ENCODE measurements around the gene OTOGL. TPM values are rescaled to one million over a fixed set of nuclear protein-coding genes. Genes with fewer than 3 reads are reported as not detected.
A peak's percentile ranks its signal among the peaks of the same experiment; 100 is the strongest.
"Not testable (repeated sequence)": the region's sequence is repeated elsewhere in the genome, so short reads cannot be mapped to it uniquely, and the experiment has no call there.

Gene OTOGL, protein sequence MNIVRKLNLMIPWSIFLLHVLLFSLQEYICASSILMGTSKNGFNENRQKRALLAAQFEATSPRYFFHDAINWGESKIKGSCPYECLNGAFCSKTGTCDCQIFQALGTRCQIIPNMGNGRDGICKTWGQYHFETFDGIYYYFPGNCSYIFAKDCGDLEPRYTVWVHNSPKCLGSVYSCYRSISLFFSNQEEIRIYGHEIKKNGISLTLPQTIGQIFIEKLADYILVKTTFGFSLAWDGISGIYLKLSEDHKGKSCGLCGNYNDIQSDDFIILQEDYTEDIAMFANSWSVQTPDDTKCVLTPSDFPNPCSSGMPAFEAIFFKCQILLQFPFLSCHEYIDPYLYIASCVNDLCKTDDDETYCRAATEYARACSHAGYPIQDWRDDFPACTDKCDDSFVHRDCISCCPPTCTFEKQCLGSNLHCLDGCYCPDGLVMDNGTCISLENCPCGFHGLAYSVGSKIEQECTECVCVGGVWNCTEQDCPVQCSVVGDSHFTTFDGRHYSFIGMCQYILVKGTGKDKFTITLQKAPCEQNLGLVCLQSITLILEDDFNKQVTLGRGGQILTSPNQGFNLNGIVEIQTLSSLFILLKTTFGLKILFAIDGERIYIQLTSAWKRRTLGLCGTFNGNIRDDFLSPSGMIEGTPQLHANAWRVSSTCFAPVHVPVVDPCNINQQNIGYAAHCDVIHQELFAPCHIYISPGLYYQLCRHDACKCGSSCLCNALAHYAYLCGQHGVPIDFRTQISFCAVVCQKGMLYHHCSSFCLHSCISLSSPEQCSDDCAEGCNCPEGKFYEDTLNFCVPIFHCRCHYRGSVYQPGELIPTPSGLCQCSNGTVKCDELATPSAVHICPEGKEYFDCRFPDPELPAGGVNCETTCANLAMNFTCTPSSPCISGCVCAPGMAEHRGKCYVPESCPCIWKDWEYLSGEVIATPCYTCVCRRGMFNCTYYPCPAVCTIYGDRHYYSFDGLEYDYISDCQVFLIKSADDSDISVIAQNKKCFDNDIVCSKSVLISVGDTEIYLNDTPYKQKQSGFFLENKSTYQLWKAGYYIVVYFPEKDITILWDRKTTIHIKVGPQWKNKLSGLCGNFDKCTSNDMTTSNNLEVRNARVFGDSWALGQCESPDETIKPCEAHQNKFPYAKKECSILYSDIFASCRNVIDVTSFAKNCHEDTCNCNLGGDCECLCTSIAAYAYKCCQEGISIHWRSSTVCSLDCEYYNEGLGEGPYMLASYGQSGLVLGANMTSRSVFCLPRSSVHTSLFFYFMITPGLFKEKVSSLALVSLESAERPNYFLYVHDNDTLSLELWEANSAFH (N-terminal part only)
- not detected for total RNA-seq

DNA sequence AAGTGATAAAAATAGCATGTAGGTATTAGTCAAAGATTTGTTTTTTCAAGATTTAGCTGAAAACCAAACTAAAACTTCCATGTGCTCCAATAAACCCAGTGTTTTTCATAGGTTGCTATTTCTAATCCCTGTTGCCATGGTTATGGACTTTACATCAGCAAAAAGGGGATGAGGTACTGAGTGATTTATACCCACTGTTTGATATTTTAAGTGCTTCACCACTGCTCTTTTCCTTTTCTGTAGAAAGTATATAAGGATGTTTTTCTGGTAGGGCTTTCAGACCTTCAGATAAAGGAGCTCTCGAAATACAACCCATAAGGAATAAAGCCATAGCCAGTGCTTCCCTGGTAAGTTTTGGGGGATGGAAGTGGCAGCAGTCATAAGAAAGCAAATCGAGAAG lies at the start of gene OTOGL:
Gene OTOGL, plus strand, starts transcription at position 279 of the 400 bp plus-strand sequence. CDS start 109,895 bp downstream, outside the sequence.
- Mint-ChIP-seq H3K36me3 (ENCODE audit: low read depth) (no peaks in the 10 kb centered on the region), H3K4me3 (no peak within 1 kb of the TSS), H3K4me1 (no peaks in the 10 kb centered on the region), H3K9me3 (no peaks in the 10 kb centered on the region), H3K27ac (no peak within 1 kb of the TSS), H3K27me3 (peaks cover 2% of the 10 kb centered on the region)
- no peak for DNase-seq
- ChIA-PET POLR2A (no interaction called here), CTCF (interaction anchor here (2.0 kb wide), 1 partner anchor 17 kb away, joined by 5 read pairs; no protein-coding TSS in a partner anchor)

DNA sequence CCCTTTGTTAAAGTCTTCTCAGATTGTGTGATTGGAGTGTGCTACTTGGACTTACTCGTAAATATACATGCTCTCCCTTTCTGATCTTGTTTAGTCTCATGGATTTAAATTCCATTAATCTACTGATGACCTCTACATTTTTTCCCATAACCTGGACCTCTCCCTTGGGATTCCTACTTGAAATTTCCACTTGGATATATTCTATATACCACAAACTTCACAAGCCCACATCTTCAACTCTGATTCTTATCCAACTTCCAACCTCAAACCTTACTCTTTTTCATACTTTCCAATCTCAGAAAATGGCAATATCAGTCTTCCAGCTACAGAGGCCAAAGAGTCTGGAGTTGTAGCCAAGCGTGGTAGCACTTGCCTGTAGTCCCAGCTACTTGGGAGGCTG lies 49.1 kb upstream of the OTOGL start:
- H3K36me3 Mint-ChIP-seq (ENCODE audit: low read depth), result no peaks in the 10 kb centered on the region
- H3K9me3 Mint-ChIP-seq, result no peaks in the 10 kb centered on the region
- H3K27me3 Mint-ChIP-seq, result peaks cover 10% of the 10 kb centered on the region
- no peak overlapping the region for H3K4me3 Mint-ChIP-seq
- H3K4me1 Mint-ChIP-seq, result no peaks in the 10 kb centered on the region
- H3K27ac Mint-ChIP-seq, result no peak overlapping the region
- ChIA-PET CTCF (no interaction called here), POLR2A (no interaction called here)
- no peak for DNase-seq

DNA sequence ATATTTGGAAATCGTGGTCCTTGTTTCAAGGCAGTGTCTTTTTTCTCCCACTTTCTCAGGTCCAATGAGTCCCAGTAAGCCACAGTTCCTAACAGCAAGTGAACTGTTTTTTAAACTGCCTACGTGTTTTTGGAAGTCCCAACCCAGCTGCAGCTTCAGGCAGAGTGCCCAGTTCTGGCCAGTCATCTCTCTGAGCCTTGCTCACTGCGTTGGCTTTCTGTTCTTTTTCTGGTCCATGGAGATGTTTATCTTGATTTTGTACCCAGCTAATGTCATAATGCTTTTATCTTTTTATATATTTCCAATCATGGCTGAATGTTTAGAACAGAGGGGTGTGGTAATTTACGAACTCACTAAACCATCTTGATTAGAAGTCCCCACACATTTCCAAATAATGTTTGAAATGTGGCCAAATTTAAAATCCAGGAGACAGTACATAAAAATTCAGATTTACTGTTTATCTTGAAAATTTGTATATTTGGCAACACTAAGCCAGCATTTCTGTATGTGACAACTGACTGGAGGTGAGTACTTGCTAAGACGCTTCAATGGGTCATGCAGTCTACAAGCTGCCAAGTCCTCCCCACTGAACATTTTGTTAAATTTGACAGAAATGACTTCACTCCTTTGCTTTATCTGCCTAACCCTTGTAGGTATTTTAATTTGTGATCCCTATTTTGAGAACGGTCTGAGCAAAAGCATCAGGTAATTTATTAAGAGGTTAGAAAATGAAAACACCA lies 46.1 kb upstream of the OTOGL start:
- Mint-ChIP-seq H3K36me3 (ENCODE audit: low read depth) (no peaks in the 10 kb centered on the region), H3K27ac (no peak overlapping the region), H3K9me3 (no peaks in the 10 kb centered on the region), H3K4me1 (no peaks in the 10 kb centered on the region), H3K27me3 (peaks cover 4% of the 10 kb centered on the region), H3K4me3 (no peak overlapping the region)
- no peak for DNase-seq
- POLR2A ChIA-PET, result no interaction called here
- CTCF ChIA-PET, result no interaction called here

DNA sequence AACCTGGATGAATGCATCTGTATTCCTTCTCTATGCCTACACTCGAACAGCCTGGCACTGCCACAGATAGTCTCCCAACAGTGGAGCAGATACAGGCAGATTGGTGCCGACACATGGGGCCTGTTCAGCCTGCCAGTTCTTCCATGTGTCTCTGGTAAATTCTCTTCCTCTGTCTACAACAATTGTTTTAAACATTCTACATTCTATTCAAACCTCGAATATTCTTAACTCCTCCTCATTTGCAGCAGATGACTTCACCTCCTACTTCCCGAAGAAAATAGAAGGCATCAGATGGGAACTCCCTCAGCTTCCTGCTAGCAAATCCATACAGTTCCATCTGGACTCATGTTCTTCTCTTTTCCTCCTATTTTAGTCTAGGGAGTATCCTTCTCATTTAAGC lies 43.1 kb upstream of the OTOGL start:
- Mint-ChIP-seq H3K36me3 (ENCODE audit: low read depth) (no peaks in the 10 kb centered on the region), H3K27ac (no peak overlapping the region), H3K4me3 (no peak overlapping the region), H3K4me1 (no peaks in the 10 kb centered on the region), H3K27me3 (no peaks in the 10 kb centered on the region), H3K9me3 (no peaks in the 10 kb centered on the region)
- CTCF ChIA-PET, result no interaction called here
- POLR2A ChIA-PET, result no interaction called here
- no peak for DNase-seq

DNA sequence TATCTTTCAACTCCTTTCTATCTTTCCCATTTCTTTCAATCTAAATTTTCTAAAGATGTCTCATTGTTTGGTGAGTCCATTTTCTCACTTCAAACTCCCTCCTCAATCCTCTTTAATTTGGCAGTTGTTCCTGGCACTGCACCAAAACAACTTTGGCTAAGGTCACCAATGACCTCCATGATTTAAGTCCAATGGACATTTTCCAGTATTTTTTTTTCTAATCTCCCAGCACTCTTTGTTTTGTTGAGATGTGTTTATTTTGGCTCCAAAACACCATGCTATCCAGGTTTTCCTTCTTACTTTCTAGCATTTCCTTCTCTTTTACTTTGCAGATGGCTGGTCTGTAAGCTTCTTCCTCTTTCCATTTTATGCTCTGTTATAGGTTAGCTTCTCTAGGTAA lies 42.5 kb upstream of the OTOGL start:
- H3K36me3 Mint-ChIP-seq (ENCODE audit: low read depth), result no peaks in the 10 kb centered on the region

DNA sequence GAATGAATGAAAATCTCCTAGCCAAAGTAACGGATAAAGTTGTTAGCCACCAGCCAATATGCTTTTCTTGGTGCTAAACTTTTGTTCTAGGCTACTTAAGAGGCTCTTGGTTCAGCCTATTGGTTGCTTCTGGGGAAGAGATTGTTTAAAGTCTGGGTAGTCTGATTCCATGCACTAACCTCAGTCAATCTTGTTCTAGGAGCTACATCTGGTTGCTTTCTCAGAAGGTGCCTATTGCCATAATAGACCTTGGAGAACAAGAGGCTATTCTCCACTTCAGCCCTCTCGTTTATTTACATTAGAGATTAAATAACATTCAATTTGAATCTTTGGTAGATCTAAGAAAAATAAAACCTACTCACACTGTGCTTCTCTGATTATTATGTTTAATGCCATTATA lies 40.8 kb upstream of the OTOGL start:
- H3K4me3 Mint-ChIP-seq, result no peak overlapping the region
- no peaks in the 10 kb centered on the region for H3K9me3 Mint-ChIP-seq
- H3K27ac Mint-ChIP-seq, result no peak overlapping the region
- H3K36me3 Mint-ChIP-seq (ENCODE audit: low read depth), result no peaks in the 10 kb centered on the region
- POLR2A ChIA-PET, result no interaction called here
- no peaks in the 10 kb centered on the region for H3K27me3 Mint-ChIP-seq
- no peak for DNase-seq
- CTCF ChIA-PET, result no interaction called here
- no peaks in the 10 kb centered on the region for H3K4me1 Mint-ChIP-seq

More for the DNA sequence above, 42.5 kb upstream of the OTOGL start:
- no peak for DNase-seq
- H3K9me3 Mint-ChIP-seq, result no peaks in the 10 kb centered on the region
- H3K27me3 Mint-ChIP-seq, result no peaks in the 10 kb centered on the region
- H3K4me1 Mint-ChIP-seq, result no peaks in the 10 kb centered on the region
- ChIA-PET POLR2A (no interaction called here), CTCF (no interaction called here)
- H3K4me3 Mint-ChIP-seq, result no peak overlapping the region
- no peak overlapping the region for H3K27ac Mint-ChIP-seq

DNA sequence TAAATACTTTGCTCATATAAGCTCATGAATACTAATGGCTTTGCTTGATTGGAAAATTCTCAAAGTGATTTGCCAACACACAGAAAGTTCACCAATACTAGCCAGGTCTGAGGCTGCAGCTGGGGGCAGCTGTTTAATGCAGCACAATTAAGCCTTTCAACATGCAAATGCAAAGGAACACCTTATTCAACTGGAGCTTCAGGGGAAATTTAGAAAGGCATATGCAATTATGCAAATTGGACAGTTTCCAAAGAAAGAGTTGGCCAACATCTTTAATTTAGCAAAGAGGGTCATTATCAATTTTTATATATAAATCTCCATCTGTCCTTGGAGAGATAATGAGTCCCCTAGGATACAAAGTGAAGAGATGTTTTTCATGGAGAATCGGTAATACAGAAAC lies 40.2 kb upstream of the OTOGL start:
- Mint-ChIP-seq H3K27me3 (peaks cover 2% of the 10 kb centered on the region), H3K36me3 (ENCODE audit: low read depth) (no peaks in the 10 kb centered on the region), H3K4me1 (no peaks in the 10 kb centered on the region), H3K9me3 (no peaks in the 10 kb centered on the region), H3K27ac (no peak overlapping the region), H3K4me3 (no peak overlapping the region)
- DNase-seq, result no peak
- ChIA-PET POLR2A (no interaction called here), CTCF (interaction anchor here (0.7 kb wide), 1 partner anchor 79 kb away, joined by 3 read pairs; no protein-coding TSS in a partner anchor)

DNA sequence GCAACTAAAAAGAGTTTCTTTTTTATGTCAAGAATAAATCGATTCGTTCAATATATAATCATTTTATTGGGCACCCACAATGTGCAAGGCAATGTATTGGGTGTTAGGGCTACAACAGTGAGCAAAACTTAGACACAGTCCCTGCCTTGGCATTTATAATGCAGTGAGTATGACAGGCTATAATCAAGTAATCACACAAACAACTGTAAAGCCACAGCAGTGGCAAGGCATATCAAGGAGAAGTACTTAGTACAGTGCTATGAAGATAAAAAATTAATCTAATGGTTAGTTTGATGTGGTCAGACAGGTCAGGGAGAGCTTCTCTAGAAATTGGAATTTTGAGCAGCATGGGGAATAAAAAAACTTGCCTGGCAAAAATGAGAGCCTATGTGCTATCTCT lies 39.5 kb upstream of the OTOGL start:
- POLR2A ChIA-PET, result no interaction called here
- Mint-ChIP-seq H3K9me3 (no peaks in the 10 kb centered on the region), H3K4me3 (no peak overlapping the region), H3K4me1 (no peaks in the 10 kb centered on the region), H3K36me3 (ENCODE audit: low read depth) (no peaks in the 10 kb centered on the region), H3K27me3 (peaks cover 2% of the 10 kb centered on the region), H3K27ac (no peak overlapping the region)
- CTCF ChIA-PET, result no interaction called here
- DNase-seq, result no peak

DNA sequence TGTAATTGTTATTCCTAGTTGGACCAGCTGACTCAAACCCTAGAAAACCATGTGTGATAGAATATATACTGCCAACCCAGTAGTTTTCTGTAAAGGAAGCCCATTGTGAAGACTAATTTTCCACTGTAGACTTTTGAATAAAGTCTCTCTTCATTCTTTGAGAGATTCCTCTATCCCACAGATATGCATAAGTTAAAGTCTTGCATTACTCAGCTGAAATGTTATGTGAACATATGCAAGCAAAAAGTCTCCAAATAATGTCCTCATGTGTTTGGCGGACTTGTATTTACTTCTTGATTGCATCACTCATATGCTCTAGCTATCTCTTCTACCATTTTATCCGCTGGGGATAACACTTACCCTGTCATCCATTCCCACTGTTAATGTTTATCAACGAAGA lies 35.1 kb upstream of the OTOGL start:
- peaks cover 2% of the 10 kb centered on the region for H3K27me3 Mint-ChIP-seq
- H3K27ac Mint-ChIP-seq, result no peak overlapping the region
- H3K9me3 Mint-ChIP-seq, result no peaks in the 10 kb centered on the region
- no peaks in the 10 kb centered on the region for H3K4me1 Mint-ChIP-seq
- H3K4me3 Mint-ChIP-seq, result no peak overlapping the region
- no peak for DNase-seq
- no peaks in the 10 kb centered on the region for H3K36me3 Mint-ChIP-seq (ENCODE audit: low read depth)
- POLR2A ChIA-PET, result no interaction called here
- CTCF ChIA-PET, result no interaction called here

DNA sequence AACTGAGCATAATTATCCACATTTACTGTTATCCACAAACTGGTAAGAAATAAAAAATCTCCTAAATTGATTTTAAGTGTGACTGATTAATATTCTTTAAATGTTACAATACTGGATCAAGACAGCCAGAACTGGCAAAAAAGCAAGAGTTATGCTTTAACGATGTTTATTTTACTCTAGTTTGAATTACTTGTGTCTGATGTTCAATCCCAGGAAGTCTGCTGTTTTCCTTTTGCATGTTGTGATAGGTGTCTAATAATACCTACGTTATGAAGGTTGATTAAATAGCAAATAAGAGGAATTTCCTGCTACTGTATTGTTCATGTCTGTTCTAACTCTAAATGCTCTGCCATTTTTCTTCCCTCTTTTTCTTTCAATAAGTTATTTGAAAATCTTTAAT lies 34.4 kb upstream of the OTOGL start:
- H3K36me3 Mint-ChIP-seq (ENCODE audit: low read depth), result no peaks in the 10 kb centered on the region
- POLR2A ChIA-PET, result no interaction called here
- peaks cover 2% of the 10 kb centered on the region for H3K27me3 Mint-ChIP-seq
- CTCF ChIA-PET, result no interaction called here
- no peaks in the 10 kb centered on the region for H3K9me3 Mint-ChIP-seq
- no peak for DNase-seq
- no peaks in the 10 kb centered on the region for H3K4me1 Mint-ChIP-seq
- no peak overlapping the region for H3K4me3 Mint-ChIP-seq
- H3K27ac Mint-ChIP-seq, result no peak overlapping the region

DNA sequence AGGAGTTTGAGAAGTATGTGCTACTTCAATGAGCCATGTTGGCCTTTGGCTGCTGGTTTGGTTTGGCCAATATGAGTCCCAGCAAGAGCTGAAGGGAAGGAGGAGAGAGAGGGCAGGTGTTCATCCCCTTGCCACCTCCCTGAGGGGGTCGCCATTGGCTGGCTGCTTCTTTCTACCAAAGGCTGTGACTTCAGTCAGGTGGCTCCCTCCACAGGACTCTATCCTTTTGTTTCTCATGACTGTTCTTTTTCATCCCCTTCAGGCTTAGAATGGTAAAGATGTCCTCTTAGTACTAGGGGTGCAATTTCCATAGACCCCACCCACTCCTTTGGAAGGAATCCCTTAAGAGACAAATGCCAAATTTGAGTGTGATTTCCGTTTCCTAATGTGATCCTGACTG lies 31.2 kb upstream of the OTOGL start:
- Mint-ChIP-seq H3K36me3 (ENCODE audit: low read depth) (no peaks in the 10 kb centered on the region), H3K4me1 (no peaks in the 10 kb centered on the region), H3K4me3 (no peak overlapping the region), H3K27ac (no peak overlapping the region), H3K27me3 (peaks cover 2% of the 10 kb centered on the region), H3K9me3 (no peaks in the 10 kb centered on the region)
- ChIA-PET POLR2A (no interaction called here), CTCF (no interaction called here)
- no peak for DNase-seq

DNA sequence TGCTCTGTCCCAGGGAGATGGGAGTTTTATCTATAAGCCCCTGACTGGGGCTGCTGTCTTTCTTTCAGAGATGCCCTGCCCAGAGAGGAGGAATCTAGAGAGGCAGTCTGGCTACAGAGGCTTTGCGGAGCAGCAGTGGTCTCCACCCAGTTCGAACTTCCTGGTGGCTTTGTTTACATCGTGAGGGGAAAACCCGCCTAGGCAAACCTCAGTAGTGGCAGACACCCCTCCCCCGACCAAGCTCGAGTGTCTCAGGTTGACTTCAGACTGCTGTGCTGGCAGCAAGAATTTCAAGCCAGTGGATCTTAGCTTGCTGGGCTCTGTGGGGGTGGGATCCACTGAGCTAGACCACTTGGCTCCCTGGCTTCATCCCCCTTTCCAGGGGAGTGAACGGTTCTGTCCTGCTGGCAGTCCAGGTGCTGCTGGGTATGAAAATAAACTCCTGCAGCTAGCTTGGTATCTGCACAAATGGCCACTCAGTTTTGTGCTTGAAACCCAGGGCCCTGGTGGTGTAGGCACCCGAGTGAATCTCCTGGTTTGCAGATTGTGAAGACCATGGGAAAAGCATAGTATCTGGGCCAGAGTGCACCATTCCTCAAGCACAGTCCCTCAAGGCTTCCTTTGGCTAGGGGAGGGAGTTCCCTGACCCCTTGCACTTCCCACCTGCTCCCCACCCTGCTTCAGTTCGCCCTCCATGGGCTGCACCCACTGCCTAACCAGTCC lies 15.3 kb upstream of the OTOGL start:
- Mint-ChIP-seq H3K9me3 (peaks cover 26% of the 10 kb centered on the region), H3K27me3 (peaks cover 12% of the 10 kb centered on the region), H3K27ac (peak overlapping the region; percentile 82), H3K4me1 (peaks cover 20% of the 10 kb centered on the region), H3K36me3 (ENCODE audit: low read depth) (peaks cover 14% of the 10 kb centered on the region)
- peak; percentile 75 for DNase-seq
- CTCF ChIA-PET, H3K4me3 Mint-ChIP-seq, POLR2A ChIA-PET: not testable (repeated sequence)

Data from activated CD4-positive, alpha-beta T cell treated with anti-CD3 and anti-CD28 coated beads, Interleukin-2, amount 10 ng/mL, durations not matched to agents 7 days and 5 days (primary cell).